Measurements from ENCODE around the gene PHLDB3. TPM values are rescaled to one million over a fixed set of nuclear protein-coding genes. Genes with fewer than 3 reads are reported as not detected.
A peak's percentile ranks its signal among the peaks of the same experiment; 100 is the strongest.
"Not testable (repeated sequence)": the region's sequence is repeated elsewhere in the genome, so short reads cannot be mapped to it uniquely, and the experiment has no call there.

The PHLDB3 gene
- total RNA-seq, 1 donor from 2014 or later, result 15.8 TPM

DNA sequence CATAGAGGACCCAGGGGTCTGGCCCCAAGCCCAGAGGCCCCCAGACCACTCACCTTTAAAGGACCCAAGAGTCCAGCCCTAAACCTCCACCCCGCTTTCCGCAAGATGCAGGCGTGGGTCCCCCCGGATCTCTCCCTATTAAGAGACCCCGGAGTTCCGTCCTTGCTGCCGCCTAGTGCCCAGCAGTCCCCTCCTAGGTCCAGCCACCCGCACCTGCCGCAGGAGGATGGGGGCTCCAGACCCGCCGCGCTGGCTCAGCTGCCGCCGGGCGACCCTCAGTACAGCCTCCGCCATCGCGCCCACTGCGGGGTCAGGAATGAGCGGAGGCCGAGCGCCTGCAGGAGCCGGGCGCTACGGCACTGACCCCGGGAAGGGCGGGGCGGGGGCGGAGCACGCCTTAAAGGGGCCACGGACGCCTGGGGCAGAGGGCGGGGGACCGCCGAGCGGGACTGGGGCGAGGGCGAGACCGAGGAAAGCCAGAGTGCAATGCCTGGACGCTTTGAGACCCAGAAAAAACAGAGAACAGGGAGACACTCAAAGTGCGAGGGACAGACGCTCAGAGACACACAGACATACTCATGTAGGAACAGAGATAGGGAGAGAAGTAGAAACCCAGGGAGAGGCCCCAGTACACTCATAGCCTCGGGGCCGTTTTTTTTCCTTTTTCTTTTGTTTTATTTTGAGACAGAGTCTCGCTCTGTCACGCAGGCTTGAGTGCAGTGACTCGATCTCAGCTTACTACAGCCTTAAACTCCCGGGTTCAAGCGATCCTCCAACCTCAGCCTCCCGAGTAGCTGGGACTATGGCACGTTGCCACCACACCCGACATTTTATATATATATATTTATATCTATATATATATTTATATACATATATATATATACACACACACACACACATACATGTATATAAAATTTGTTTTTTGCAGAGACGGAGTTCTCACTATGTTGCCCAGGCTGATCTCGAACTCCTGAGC lies 22.6 kb upstream of the PHLDB3 start, which contains the start of gene ETHE1:
ETHE1 (minus strand) TSS at position 318 of the 976 bp plus-strand sequence; CDS start at position 294, 24 bp downstream.
- no peak for DNase-seq (ENCODE audit: low read depth)
- H3K4me3 ChIP-seq (ENCODE audit: low read depth, low read length), result peak within 1 kb of the TSS; percentile 95
- TF ChIP-seq, protein P1, sequence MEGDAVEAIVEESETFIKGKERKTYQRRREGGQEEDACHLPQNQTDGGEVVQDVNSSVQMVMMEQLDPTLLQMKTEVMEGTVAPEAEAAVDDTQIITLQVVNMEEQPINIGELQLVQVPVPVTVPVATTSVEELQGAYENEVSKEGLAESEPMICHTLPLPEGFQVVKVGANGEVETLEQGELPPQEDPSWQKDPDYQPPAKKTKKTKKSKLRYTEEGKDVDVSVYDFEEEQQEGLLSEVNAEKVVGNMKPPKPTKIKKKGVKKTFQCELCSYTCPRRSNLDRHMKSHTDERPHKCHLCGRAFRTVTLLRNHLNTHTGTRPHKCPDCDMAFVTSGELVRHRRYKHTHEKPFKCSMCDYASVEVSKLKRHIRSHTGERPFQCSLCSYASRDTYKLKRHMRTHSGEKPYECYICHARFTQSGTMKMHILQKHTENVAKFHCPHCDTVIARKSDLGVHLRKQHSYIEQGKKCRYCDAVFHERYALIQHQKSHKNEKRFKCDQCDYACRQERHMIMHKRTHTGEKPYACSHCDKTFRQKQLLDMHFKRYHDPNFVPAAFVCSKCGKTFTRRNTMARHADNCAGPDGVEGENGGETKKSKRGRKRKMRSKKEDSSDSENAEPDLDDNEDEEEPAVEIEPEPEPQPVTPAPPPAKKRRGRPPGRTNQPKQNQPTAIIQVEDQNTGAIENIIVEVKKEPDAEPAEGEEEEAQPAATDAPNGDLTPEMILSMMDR (conservative IDR thresholded peaks at IDR 0.05; ENCODE audit: low read depth, low read length), result no peak

DNA sequence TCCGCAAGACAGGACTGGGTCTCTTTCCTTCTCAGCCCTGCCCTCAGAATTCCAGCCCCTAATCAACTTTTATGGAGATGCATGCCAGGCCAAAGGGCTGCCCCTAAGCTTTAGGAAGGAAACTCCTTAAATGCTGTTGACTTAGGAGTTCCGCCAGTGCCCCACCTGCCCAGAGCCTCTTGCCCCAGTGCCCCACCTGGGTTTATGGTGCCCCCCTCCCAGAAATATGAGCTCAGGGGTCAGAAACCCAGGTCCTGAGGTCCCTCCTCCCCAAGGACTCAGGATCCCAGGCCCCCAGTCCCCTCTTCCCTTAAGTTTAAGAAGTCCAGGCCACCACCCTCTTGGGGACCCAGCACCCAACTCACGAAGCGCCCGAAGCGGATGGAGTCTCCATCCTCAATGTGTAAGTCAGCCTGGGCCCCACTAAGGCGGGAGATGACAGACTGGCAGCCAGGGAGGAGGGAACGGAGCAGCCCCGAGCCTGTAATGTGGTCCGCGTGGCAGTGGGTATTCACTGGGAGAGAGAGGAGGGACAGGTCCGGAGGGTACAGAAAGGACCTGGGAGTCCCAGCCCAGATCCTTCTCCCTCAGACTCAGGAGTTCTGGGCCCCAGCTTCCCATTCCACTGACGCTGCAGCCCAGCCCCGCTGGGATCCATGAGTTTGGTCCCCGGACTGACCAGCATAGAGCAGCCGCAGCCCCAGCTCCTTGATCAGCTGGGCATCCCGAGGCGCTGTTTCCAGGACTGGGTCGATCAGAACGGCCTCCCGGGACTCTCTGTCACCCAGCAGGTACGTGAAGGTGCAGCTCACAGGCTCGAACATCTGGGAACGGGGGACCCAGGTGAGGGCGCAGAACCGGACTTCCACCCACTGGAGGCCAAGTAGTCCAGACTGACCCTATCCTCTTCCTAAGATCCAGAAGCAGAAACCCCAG lies 21.6 kb upstream of the PHLDB3 start:
- peak overlapping the region; percentile 95 for H3K4me3 ChIP-seq (ENCODE audit: low read depth, low read length)
- no peak for DNase-seq (ENCODE audit: low read depth)
- TF ChIP-seq, protein P1 (conservative IDR thresholded peaks at IDR 0.05; ENCODE audit: low read depth, low read length), result no peak

DNA sequence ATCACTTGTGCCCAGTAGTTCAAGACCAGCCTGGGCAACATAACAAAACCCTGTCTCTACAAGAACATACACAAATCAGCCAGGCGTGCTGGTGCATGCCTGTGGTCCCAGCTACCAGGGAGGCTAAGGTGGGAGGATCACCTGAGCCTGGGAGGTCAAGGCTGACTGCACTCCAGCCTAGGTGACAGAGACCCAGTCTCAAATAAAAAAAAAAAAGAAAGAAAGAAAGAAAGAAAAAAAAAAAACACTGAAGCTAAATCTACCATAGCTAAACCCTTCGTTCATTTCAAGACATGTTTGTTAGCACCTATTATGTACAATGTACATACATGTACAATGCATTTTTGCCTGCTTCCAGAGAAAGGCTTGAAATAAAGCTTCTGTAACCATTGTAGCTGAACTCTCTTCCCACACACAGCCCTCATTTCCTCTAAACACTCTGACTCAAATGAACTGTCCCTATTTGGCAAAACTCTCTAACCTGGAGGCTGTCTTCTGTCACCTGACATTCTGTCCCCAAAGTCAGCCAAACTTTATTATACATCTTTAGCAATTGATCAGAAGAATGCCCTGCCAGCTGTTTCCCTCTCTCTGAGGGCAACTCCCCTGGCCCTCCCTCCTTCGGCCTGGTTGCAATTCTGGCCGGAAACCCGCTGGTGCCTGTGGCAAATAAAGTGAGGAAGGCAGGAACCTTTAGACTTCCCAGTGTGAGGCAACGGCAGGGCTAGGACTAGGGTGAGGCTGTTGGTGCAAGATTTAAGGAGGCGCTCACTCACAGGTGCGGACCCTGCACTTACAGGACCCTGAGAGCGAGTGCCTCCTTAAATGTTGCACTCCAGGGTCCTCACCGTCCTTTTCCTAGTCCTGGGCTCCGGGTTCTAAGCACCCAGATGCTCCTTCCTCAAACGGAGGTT lies 20.6 kb upstream of the PHLDB3 start:
- TF ChIP-seq, protein P1 (conservative IDR thresholded peaks at IDR 0.05; ENCODE audit: low read depth, low read length), result no peak
- H3K4me3 ChIP-seq (ENCODE audit: low read depth, low read length), result peak overlapping the region; percentile 95
- no peak for DNase-seq (ENCODE audit: low read depth)

DNA sequence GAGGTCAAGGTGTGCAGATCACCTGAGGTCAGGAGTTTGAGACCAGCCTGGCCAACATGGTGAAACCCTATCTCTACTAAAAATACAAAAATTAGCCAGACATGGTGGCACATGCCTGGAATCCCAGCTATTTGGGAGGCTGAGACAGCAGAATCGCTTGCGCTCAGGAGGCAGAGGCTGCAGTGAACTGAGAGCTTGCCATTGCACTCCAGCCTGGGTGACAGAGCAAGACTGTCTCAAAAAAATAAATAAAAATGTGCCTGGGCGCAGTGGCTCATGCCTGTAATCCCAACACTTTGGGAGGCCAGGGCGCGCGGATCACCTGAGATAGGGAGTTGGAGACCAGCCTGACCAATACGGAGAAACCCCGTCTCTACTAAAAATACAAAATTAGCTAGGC lies 19.1 kb upstream of the PHLDB3 start:
- not testable (repeated sequence) for H3K4me3 ChIP-seq (ENCODE audit: low read depth, low read length); DNase-seq (ENCODE audit: low read depth)

DNA sequence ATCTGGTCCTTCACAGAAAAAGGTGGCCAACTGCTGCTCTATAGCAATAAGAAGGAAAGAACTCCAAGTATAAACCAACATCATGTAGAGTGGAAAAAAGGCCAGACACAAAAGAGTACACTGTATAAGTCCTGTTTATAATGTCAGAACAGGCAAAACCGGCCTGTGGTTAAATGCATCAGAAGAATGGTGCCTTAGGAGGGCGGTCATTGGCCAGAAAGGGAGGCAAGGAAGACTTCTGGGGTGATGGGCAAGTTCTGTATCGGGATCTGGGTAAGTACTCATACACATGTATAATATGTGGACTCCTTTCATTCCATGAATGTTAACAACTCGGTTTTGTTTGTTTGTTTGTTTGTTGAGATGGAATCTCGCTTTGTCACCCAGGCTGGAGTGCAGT lies 18.4 kb upstream of the PHLDB3 start:
- TF ChIP-seq, protein P1 (conservative IDR thresholded peaks at IDR 0.05; ENCODE audit: low read depth, low read length), result no peak
- DNase-seq (ENCODE audit: low read depth), result no peak
- no peak overlapping the region for H3K4me3 ChIP-seq (ENCODE audit: low read depth, low read length)

DNA sequence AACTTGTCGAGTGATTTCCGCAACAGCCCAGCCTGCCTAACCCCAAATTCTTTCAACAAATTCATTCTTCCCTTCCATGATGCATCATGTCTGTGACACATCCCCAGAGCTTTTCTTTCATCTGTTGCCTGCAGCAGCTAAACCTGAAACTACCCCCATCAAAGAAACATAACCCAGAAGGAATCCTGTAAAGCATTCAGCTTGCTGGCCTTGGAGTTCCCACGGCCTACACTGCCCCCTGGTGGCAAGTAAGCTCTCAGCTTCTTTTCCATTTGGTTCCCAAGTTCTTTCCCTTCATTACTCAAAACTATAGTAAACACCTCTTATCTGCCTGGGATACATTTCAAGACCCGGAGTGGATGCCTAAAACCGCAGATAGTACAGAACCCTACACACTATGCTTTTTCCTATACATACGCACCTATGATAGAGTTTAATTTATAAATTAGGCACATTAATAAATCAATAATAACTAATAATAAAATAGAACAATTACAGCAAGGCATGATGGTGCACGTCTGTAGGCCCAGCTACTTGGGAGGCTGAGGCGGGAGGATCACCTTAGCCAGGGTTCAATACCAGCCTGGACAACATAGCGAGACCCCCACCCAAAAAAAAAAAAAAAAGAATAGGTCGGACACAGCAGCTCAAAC lies 15.0 kb upstream of the PHLDB3 start:
- no peak for DNase-seq (ENCODE audit: low read depth)
- TF ChIP-seq, protein P1 (conservative IDR thresholded peaks at IDR 0.05; ENCODE audit: low read depth, low read length), result peak; percentile 97
- H3K4me3 ChIP-seq (ENCODE audit: low read depth, low read length), result no peak overlapping the region
